Stimulated activated CD8-positive, alpha-beta memory T cell treated with anti-CD3 and anti-CD28 coated beads, Interleukin-12 subunit alpha, Interleukin-12 subunit beta, amount 100 ng/mL, for 4 hours (primary cell): ENCODE measurements around the gene NOVA2.

Source experiments
- DNase-seq: peaks from one replicate; pipeline ENCODE4 v3.0.0-alpha.2; 2020; ENCODE audit warnings: low read depth

Gene NOVA2

DNA sequence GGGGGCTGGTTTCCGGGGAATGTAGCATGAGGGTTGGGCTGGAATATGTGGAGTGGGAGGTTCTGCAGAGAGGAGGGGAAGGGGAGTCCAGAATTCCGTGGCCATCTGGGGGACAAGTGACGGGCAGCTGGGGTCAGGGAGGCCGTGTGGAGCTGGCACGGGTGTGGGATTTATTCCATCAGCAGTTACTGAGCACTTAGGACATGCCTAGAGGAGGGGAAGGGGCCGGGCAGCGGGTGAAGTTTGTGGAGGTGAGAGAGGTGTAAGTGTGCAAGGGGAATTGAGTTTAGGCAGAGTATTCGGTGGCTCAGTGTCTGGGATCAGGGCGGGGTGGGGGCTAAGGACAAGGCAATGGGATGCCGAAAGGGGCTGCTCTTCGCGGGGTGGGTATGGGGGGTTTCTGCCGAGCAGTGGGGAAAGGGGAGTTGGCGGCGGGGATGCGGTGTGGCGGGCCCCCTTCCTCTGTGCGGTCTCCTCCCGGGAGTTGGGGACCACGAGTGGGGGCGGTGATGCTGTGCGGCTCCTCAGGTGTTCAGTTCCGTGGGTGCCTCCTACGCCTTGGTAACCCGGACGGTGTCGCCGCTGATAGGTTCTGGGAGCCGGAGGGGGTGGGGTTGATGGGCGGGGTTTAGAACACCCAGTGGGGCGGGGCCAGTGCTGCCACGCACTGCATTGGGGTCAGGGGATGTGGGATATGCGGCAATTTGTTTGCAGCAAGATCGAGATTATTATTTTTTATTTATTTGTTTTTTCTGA lies 27.0 kb upstream of the NOVA2 start:
- DNase-seq, result peak; percentile 63

DNA sequence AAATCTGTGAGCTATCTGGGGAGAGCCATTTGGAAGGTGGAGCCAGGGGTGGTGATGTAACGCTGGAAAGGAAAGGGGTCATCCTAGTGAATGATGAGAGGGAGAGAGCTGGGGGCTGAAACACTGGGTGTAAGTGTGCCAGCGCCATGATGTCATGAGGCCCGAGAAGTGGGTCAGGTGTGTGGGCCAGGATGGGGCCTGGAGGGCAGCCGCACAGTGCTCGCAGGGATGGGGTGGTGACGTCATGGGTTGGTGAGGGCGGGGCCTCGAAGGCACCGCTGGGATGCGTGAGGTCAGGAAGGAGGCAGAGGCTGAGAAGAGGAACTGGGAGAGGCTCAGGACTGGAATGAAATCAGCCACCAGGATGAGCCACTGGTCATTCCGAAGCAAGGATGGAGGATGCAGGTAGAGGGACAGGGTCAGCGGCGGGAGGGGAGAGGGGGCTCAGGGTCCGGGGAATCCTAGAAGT lies 26.0 kb upstream of the NOVA2 start:
- DNase-seq, result no peak

DNA sequence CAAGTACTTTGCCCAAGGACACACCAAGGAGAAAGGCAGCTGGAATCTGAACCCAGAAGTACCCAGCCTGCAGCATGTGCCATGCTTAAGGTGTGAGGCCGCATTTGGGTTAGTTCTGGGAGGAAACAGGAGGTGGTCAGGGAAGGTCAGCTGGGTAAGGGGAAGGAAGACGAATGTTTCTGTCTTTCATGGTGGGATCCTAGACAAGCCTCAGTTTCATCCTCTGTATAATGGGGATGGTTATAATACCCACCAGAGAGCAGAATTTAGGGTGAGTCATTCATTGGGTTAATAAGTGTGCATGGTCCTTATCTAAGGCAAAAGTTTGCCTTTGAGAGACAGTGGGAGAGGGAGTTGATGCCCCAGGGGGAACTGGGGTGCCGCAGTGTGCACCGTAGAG lies 25.2 kb upstream of the NOVA2 start:
- DNase-seq, result no peak

DNA sequence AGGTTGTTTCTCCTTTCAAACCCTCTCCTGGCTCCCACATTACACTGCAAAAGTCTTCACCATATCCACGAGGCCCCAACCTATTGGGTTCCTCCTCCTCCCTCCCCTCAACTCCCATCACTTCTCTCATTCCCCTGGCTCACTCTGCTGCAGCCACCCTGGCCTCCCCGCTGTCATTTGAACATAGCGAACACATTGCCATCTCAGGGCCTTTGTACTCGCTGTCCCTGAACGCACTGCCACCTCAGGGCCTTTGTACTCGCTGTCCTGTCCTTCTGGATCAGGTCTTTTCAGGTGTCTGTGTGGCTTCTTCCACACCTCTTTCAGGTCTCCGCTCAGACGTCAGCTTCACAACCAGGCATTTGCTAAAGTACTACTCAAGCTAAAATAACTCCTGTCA lies 23.3 kb upstream of the NOVA2 start:
- DNase-seq, result no peak

DNA sequence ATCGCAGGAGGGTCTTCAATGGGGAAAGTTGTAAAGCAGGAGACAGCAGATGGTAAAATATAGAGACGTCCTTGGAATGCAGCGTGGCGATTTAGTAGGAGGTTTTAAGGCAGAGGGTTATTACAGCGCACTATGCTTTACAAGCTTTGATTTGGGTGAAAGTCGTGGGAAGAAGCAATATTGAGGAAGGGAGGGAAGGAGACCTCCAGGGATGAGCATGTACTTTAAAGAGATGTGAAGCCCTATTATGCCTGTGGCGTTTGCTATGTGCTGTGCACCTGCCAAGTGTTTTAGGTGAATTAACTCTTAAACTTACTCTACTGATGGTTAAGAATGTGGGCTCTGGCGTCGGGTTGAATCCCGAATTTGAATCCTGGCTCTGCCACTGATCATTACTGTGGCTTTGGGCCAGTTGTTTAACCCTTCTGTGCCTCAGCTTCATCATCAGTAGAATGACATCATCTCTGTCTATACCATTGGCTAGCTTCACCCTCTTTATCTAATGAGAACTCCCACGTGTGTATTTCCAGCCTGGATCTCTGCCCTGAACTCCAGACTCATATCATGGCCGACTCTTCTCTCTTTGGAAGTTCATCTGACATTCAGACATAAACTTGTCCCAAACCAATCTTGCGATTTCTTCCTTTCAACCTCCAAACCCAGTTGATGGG lies 22.2 kb upstream of the NOVA2 start:
- no peak for DNase-seq

DNA sequence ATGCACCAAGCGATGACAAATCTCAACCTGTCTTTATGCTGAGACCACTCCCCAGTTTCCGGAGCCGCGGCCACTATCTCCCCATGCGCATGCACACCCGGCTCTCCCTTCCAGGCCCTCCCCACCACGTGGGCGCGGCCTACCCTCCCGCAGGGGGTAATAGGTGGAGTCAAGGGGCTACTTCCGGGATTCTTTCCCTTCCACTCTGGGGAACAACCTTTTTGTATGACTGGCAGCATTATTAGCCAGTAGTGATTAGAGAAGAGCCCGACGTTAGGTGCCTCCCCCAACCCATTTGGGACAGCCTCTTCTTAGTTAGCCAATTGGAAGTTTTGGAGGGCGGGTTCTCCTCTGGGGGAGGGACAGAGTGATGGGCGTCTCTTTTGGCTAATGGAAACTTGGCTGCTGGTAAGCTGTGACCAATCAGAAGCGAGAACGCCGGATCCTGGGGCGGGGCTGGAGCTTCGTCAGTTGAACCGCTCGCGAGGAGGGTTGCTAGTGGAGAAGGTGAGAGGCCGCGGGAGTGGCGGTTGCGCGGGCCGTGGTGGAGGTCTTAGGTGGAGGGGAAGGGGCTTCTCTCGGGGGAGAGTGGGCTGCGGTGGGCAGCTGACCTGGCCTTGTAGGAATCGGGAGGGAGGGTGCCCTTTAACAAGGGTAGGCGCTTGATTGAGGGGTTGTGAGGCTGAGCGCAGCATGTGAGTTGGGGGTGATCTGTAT lies 21.5 kb upstream of the NOVA2 start, which contains the start of gene CCDC61:
TSS of gene CCDC61 (plus strand) at position 470 of the 717 bp plus-strand sequence. CDS start 7,552 bp downstream, outside the sequence.
- DNase-seq, result peak; percentile 88

DNA sequence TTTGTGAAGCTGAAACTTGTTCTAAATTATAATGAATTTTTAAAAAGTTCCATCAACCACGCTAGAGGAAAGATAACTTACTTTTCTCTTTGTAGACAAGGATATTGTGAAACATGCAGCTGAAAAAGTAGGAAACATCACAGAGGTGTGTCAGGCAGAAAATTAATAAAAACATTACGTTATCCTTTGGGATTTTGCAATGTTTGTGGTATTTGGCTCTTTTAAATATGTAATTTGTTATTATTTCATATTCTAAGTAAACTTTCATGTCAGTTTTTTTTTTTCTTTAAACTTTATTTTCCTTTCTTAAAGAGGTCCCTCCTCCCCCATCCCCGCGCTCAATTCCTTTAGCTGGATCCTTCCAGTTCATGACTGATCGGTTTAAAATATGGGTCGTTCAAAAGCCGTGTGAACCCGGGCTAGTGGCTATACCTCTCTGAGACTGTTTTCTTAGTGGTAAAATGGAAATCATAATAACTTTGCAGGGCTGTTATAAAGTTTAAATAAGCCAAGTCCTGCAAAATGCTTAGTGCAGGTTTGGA lies 20.9 kb upstream of the NOVA2 start:
- DNase-seq, result no peak

DNA sequence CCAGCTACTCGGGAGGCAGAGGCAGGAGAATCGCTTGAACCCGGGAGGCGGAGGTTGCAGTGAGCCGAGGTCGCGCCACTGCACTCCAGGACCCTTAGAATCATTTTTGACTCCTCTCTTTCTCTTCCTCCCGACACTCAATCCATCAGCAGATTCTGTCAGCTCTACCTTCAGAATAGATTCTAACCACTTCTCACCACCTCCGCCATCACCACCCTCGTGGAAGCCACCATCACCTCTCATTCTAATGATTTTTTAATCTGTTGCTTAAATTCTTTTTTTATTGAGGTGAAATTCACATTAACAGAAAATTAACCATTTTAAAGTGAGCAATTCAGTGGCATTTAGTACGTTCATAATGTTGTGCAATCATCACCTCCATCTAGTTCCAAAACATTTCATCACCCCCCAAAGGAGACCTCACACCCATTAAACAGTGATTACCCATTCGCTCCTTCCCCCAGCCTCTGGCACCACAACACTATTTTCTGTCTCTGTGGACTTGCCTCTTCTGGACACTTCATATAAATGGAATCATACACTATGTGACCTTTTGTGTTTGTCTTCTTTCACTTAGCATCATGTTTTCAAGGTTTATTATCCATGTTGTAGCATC lies 16.6 kb upstream of the NOVA2 start:
- no peak for DNase-seq

DNA sequence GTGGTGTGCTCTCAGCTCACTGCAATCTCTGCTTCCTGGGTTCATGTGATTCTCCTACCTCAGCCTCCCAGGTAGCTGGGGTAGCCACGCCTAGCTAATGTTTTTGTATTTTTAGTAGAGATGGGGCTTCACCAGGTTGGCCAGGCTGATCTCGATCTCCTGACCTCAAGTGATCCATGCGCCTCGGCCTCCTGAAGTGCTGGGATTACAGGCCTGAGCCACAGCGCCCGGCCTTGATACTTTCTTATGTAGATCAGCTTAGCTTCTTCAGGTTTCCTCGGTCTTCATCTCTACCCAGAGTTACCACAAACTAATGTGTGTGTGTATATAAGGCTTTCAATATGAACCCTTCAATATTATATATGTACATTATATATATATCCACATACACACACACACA lies 11.7 kb upstream of the NOVA2 start:
- no peak for DNase-seq

DNA sequence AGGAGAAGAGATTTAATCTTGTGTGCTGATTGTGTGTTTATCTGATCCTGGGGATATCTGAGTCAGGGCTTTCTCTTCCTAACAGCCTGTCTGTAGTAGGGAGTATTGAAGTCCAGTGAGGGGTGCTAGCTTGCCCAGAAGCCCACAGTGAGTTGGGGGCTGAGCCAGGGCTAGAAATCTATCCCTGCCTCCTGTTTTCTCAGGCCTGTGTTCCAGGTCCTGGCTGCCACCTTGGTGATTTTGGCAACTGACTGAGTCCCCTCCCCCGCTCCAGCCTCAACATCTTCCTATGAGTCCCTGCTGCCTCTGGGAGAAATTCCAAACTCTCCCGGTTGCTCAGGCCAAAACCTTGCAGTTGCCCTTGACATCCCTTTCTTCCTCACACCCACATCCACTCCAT lies 7.7 kb upstream of the NOVA2 start:
- DNase-seq, result no peak

DNA sequence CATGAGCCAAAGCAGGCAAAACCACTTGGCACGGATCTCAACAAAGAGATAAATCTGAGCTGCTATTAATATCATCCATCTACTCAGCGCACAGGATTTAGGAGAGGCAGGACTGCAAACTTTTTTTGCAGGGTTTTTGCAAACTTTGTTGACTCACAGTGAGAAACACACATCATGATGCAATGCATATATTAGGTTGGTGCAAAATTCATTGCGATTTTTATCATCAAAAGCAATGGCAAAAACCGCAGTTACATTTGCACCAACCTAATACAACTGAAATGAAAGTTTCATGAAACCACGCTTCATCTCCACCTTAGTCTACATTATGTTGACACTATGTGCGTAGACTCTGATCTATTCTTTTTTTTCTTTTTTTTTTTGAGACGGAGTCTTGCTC lies 4.5 kb upstream of the NOVA2 start:
- DNase-seq, result no peak

DNA sequence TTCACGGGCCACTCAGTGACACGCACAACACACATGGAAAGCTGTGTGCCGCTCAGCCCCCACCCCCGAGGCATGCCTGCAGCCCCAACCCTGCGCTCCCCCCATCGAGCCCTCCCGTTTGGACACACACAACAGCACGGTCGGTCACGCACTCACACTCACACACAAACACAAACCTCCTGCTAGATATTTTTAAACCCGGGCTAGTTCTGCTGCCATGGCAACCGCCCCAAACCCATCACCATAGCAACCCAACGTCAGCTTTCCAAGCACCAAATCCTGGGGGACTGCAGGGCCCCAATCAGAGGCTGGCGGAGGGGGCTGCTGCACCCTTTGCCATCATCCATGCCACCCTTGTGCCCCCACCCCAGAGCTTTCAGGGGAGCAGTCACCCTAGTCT lies 2.5 kb upstream of the NOVA2 start:
- DNase-seq, result no peak

DNA sequence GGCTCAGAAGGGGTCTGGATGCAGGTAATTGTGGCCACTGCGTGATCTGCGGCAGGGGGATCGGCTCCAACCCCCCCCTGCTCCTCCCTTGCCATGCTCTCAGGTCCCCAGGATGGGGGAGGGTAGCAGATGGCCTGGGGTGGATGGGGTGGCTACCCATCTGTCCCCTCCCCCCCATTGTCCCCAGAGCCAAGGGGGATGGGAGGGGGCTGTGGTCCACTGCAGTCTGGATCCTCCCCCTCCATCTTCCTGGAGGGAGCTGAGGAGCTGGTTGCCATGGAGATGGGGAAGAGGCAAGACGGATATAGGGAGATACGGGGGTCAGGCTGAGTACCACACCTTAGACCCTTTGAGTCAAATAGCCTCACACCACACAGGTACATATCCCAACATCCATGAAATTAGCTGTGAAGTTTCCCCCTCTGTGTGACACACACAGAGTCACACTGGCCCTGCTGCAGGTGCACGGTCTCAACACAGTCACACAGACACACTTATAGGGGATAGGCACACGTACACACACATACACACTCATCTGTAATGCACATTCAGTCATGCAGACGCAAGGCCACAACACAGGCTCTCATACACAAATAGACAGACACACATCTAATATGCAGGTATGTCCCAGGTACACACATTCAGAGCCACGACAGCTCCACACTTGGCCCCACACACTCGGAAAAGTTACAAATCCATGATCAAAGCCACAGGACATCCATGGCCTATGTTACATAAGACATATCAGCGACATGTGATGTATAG lies 1.8 kb upstream of the NOVA2 start:
- DNase-seq, result no peak

DNA sequence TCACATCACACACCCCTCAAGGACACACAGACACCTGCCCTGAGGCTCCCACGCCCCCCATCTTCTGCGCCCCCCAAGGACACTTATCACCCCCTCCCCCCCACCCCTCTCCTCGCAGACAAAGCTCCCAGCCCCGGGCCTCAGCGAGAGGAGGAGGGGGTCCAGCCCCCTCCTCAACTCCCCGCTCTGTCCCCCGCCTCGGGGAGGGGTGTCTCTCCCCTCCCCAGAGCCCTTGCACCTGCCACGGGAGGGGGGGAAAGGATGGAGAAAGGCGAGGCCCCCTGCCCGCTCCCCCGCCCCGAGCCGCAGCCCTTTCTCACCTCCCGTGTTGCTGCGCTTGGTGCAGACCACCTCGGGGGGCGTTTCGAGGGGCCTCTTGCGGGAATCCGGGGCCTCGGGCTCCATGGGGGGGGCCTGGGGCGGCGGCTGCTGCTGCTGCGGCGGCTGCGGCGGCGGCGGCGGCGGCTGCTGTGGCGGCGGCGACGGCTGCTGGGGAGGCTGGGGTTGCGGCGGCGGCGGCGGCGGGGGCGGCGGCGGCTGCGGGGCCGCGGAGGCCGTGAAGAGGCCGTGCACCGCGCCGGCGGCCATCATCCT lies 621 bp downstream of the NOVA2 start:
- no peak for DNase-seq

DNA sequence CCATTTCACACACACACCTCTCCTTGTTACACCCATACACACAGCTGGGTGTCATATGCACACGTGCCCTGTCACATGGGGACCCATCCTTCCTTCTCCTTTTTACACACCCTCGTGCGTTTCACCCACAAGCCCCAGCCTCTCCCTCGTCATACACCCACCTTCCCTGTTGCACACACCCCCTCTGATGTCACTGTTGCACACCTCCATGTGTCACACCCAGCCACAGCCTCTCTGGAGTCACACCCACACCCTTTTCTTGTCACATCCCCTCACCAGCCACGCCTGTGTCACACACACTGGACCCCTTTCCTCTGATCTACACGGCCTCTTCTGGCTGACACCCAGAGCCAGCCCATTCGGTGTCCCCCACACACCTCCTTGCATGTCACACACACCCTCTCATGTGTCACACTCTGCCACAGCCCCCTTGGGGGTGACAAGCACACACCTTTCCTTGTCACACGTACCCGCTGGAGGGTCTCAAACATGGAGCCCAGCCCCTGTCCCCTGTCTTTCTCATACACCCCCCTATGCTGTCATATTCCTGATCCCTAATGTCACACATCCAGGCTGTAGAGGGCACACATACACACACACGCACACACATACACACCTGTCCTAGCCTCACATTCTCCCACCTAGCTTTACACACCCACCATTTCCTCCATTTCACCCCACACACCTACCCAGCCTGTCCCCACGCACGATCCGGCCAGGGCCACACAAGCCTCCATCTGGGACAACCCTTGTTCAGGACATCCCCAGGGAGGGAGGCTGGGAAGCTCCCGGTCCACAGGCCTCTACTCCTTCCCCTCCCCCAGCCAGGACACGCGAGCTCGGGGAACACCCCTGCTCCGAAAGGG lies 1.4 kb downstream of the NOVA2 start:
- DNase-seq, result no peak

DNA sequence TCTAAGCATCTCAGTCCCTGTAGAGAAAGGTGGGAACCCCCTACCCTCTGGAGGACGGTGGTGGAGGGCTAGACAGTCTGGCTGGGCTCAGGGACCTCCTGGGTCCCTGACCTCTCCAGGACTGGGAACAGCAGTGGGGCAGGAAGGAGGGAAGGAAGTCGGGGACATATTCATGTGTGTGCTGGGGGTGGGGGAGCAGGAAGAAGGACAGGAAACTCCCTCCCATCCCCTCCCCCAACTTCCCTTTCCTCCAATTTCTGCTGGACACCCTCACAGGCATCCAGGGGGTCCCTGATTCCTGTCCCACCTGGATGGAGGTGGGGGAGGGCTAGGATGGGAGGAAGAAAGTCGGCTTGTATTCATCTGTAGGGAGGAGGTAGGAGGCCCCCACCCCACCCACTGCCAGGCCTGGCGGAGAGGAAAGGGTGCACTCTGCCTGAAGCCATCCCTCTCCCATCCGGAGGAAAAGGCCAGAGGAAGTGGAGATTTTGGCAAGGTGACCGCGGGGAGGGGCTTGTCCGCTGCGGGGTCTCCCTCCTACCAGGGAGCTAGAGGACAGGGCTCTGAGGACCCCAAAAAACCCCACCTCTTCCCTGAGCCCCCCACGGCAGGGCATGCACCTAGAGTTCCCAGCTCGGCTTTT lies 2.3 kb downstream of the NOVA2 start:
- DNase-seq, result no peak

DNA sequence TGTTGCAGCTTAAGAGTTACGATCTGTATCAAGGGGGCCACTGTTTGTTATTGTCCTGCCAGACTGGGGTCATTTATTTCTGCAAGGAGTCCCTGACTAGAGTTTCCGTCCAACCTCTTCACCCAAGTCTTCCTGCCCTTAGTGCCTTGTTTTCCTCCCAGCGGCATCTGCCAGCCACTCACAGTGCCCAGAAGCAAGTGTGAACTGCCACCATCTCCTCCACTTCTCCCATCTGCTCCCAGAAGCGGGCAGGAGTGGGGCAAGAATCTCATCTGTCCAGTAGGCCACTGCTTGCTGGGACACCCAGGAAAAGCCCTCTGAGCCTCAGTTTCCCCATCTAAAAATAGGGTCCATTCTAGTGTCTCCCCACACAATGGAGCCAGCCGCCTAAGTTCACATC lies 4.0 kb downstream of the NOVA2 start:
- DNase-seq, result no peak

DNA sequence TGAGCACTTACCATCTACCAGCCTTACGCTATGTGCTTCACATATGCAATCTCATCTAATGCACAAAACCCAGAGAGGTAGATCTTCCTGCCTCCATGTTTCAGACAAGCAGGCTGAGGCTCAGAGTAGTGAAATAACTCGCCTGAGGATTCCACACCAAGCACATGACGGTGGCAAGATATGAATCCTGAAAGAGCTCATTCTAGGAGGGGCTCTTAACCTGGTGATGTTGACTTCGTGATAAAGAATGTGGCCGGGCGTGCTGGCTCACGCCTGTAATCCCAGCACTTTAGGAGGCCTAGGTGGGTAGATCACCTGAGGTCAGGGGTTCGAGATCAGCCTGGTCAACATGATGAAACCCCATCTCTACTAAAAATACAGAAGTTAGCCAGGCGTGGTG lies 5.0 kb downstream of the NOVA2 start:
- no peak for DNase-seq

DNA sequence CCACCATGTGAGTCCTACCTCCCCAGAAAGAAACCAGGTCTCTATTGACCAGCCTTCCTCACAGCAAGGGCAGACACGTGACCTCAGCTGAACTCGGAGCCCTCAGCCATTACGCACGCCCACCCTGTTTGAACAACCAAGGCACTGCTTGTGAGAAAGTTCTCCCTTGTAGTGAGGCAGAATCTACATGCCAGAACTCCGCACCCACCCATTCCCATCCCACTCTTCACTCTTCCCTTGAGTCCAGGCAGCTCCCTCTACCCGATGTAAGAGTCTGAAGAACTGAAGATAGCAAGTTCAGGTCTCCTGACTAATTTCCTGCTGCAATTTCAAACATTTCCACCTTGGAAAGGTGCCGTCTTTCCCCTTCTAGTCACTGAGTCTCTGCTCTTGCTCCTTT lies 6.4 kb downstream of the NOVA2 start:
- DNase-seq, result no peak

DNA sequence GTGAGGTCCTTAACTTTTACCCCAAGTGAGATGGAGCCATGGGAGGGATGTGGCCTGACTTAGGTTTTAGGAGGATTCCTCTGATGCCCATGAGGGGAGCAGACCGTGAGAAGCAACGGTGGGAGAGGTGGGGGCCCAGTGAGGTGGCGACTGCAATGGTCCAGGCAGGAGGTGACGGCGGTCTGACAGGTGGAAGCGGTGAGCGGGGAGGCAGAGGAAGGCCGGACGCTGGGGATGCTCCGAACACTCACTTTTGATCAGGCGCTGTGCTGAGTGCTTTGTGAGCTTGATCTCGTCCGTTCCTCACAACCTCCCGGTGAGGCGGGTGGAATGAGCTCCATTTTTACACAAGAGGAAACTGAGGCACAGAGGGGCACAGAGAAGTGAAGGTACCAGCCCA lies 11.6 kb downstream of the NOVA2 start:
- no peak for DNase-seq
